Gastrocnemius medialis (tissue), 4 donors: Measurements from ENCODE around the gene CIAO3. TPM values are rescaled to one million over a fixed set of nuclear protein-coding genes. Genes with fewer than 3 reads are reported as not detected.

ENCODE experiments used
- ATAC-seq, 2 donors: fragments of 150-250 bp; one replicate each; pipeline ENCODE4 v1.9.1; 2016
- DNase-seq, 2 donors: peaks; one replicate each; pipeline ENCODE4 v3.0.0-alpha.2; 2019
- H3K27ac ChIP-seq, 4 donors: fragments of 200-600 bp; sonication (generic); 1 replicate in 1 of 4; 2 replicates in 3 of 4; pipeline ENCODE4 v1.5.1; 2016 to 2018; ENCODE audit warnings: mild to moderate bottlenecking in 2 of 4, moderate library complexity in 1 of 4
- H3K27me3 ChIP-seq, 3 donors: fragments of 200-600 bp; sonication (generic) in 2 of 3; 1 replicate in 1 of 3; 2 replicates in 2 of 3; pipeline versions ENCODE4 v1.5.1 to v1.6.0; 2016 to 2019; ENCODE audit warnings: mild to moderate bottlenecking in 1 of 3, moderate library complexity in 1 of 3
- H3K36me3 ChIP-seq, 2 donors: fragments of 200-600 bp; sonication (generic) in 1 of 2; one replicate each; pipeline ENCODE4 v1.5.1; 2017 to 2018
- H3K4me1 ChIP-seq, 2 donors: fragments of 200-600 bp; sonication (generic) in 1 of 2; one replicate each; pipeline ENCODE4 v1.5.1; 2016 to 2017; ENCODE audit warnings: mild to moderate bottlenecking in 2 of 2
- H3K4me3 ChIP-seq, 4 donors: fragments of 200-600 bp; sonication (generic) in 3 of 4; 1 replicate in 1 of 4; 2 replicates in 3 of 4; pipeline ENCODE4 v1.5.1; 2016 to 2019; ENCODE audit warnings: mild to moderate bottlenecking in 2 of 4
- H3K9me3 ChIP-seq, 3 donors: fragments of 200-600 bp; sonication (generic) in 2 of 3; 1 replicate in 1 of 3; 2 replicates in 2 of 3; pipeline ENCODE4 v1.5.1; 2016 to 2019
- POLR2A ChIP-seq, 2 donors: fragments of 450-650 bp; IDR thresholded peaks; one replicate each; pipeline ENCODE4 v1.6.1; 2017; ENCODE audit warnings: antibody characterized with exemption in 2 of 2, mild to moderate bottlenecking in 2 of 2, moderate library complexity in 2 of 2
- in situ Hi-C, 4 donors: fragments of 200-750 bp; cut with MboI; loops; one replicate each; pipeline versions ENCODE4 v1.15.0 to v1.8.0; 2017; ENCODE audit warnings: low sequenced_read_pairs in 4 of 4
- intact Hi-C: fragments of 100-400 bp; cut with DNase I; formaldehyde crosslinking; loops from one replicate; pipeline ENCODE4 v1.15.1; 2023; ENCODE audit warnings: low total_unique reads
- total RNA-seq, 4 donors: library from RNA; depleted of rRNA; stranded (reverse); fragments of >200 nt; gene quantifications; one replicate each; pipeline versions ENCODE4 v1.1.0 to v1.2.3, GENCODE V29; 2016
- TF ChIP-seq, protein P1 (sequence below), 5 experiments: fragments of 450-650 bp in 3 of 5; fragments of 200-600 bp in 2 of 5; sonication (generic) in 2 of 5; IDR thresholded peaks in 4 of 5; conservative IDR thresholded peaks in 1 of 5; 1 replicate in 4 of 5; 2 replicates in 1 of 5; pipeline ENCODE4 v1.5.1; 2016 to 2019; ENCODE audit warnings: antibody characterized with exemption in 5 of 5, mild to moderate bottlenecking in 3 of 5, moderate library complexity in 3 of 5

CIAO3 gene
- total RNA-seq, 4 donors from 2014 or later, result 16.1 to 48.5 (median 21.6) TPM

DNA sequence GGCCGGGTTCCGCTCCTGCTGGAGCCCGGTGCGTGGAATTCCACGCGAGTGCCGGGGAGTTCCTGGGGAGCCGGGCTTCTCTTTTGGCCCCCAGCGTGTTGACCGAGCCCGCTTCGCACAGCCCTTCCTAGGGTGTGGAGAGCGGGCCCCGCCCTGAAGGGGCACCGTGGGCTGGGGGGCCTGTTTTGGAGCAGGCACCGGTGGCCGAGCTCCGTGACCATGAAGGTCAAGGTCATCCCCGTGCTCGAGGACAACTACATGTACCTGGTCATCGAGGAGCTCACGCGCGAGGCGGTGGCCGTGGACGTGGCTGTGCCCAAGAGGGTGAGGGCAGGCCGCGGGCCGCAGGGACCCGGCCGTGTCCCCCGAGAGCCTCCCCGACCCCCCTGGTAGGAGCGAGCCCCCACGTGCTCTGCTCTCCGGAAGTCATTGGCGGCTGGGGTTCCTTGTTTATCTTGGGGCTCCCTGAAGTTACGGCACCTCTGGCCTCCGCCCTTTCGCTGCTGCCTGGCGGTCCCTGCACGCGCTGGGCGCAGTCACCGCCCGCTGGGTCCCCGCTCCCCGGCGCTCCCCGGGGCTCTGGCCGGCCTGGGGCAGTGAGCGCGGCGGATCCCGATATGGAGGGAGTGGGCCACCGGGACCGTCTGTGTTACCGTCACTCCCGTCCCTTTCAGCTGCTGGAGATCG is 13.4 kb downstream of the CIAO3 start:
- DNase-seq (no peak), ATAC-seq (peak in 1 of 2 donors; percentile 17)
- Histone ChIP-seq H3K9me3 (no peaks in the 10 kb centered on the region), H3K27ac (no peak overlapping the region), H3K36me3 (peaks cover 0 to 12% of the 10 kb centered on the region in 2 donors), H3K4me3 (peak overlapping the region; percentile 32 to 55 (median 51)), H3K4me1 (peaks cover 6 to 11% of the 10 kb centered on the region in 2 donors), H3K27me3 (peaks cover 22 to 38% (median 34%) of the 10 kb centered on the region in 3 donors)
- intact Hi-C loops, result no loop called here
- in situ Hi-C loops, result no loop called here
- TF ChIP-seq, protein P1, sequence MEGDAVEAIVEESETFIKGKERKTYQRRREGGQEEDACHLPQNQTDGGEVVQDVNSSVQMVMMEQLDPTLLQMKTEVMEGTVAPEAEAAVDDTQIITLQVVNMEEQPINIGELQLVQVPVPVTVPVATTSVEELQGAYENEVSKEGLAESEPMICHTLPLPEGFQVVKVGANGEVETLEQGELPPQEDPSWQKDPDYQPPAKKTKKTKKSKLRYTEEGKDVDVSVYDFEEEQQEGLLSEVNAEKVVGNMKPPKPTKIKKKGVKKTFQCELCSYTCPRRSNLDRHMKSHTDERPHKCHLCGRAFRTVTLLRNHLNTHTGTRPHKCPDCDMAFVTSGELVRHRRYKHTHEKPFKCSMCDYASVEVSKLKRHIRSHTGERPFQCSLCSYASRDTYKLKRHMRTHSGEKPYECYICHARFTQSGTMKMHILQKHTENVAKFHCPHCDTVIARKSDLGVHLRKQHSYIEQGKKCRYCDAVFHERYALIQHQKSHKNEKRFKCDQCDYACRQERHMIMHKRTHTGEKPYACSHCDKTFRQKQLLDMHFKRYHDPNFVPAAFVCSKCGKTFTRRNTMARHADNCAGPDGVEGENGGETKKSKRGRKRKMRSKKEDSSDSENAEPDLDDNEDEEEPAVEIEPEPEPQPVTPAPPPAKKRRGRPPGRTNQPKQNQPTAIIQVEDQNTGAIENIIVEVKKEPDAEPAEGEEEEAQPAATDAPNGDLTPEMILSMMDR (IDR thresholded peaks at IDR 0.05 in 4 of 5, conservative IDR thresholded peaks at IDR 0.05 in 1 of 5), result no peak
- TF ChIP-seq POLR2A (IDR thresholded peaks at IDR 0.05), result peak in 1 of 2 donors; percentile 11

DNA sequence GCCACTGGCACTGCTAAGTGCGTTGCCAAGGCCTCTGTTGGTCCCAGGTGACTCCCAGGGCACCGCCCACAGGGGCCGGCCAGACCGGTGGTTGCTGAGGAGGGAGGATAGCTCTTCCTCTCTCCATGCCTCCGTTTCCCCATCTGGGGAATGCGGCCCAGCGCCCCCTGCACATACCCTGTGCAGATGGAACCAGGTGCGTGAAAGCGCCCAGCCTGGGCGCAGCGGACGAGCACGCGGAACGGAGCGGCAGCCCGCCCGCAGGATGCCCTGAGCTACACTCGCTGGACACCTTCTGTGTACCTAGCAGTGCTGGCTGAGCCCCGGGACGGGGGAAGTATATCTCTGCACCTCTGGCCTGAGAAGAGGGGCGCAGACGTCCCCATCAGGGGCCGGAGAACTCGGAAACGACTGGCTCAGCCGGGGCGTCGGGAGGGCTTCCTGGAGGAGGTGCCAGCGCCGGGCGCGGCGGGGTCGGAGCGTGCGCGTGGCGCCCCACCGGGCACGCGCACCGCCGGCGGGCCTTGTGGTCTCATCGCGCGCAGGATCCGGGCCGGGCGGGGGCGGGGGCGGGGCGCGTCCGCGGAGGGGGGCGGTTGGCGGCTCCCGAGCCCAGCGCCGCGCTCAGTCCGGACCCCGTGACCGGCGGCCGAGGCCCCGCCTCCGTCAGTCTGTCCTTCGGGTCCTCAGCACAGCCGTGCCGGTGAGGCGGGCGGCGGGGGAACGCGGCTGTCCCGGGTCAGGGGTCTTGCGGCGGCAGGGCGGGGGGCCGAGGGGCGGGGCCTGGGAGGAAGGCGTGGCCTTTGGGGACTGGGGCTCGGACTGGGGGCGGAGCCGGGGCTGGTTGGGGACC is 14.1 kb downstream of the CIAO3 start, which contains the start of the genes CCDC78 and HAGHL:
TSS of gene CCDC78 (minus strand) at position 6 of the 853 bp plus-strand sequence. CDS start 76 bp downstream, outside the sequence.
TSS of gene HAGHL (plus strand) at position 669 of the 853 bp plus-strand sequence. CDS start 404 bp downstream, outside the sequence.
- Histone ChIP-seq H3K27me3 (peaks cover 22 to 38% (median 34%) of the 10 kb centered on the region in 3 donors), H3K4me3 (peak within 1 kb of the TSS; percentile 32 to 55 (median 51)), H3K36me3 (peaks cover 0 to 5% of the 10 kb centered on the region in 2 donors), H3K27ac (no peak within 1 kb of the TSS), H3K9me3 (no peaks in the 10 kb centered on the region), H3K4me1 (peaks cover 9 to 13% of the 10 kb centered on the region in 2 donors)
- in situ Hi-C loops (no loop called here), intact Hi-C loops (no loop called here)
- peak in 1 of 2 donors; percentile 26 for ATAC-seq
- no peak for DNase-seq
- TF ChIP-seq, protein P1 (IDR thresholded peaks at IDR 0.05 in 4 of 5, conservative IDR thresholded peaks at IDR 0.05 in 1 of 5), result no peak
- TF ChIP-seq POLR2A (IDR thresholded peaks at IDR 0.05), result no peak

DNA sequence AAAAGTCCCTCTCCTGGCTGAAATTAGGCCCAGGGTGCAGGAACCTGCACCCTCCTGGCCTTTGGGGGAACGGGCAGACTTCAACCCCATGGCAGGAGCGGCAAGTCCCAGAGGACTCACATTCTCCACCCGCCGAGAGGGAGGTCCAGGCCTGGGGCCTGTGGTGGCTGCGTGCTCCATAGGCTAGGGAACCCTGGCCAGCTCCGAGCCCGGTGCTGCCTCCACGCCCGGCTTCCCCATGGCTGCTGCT is 14.7 kb downstream of the CIAO3 start:
- peaks cover 0 to 5% of the 10 kb centered on the region in 2 donors for H3K36me3 ChIP-seq

DNA sequence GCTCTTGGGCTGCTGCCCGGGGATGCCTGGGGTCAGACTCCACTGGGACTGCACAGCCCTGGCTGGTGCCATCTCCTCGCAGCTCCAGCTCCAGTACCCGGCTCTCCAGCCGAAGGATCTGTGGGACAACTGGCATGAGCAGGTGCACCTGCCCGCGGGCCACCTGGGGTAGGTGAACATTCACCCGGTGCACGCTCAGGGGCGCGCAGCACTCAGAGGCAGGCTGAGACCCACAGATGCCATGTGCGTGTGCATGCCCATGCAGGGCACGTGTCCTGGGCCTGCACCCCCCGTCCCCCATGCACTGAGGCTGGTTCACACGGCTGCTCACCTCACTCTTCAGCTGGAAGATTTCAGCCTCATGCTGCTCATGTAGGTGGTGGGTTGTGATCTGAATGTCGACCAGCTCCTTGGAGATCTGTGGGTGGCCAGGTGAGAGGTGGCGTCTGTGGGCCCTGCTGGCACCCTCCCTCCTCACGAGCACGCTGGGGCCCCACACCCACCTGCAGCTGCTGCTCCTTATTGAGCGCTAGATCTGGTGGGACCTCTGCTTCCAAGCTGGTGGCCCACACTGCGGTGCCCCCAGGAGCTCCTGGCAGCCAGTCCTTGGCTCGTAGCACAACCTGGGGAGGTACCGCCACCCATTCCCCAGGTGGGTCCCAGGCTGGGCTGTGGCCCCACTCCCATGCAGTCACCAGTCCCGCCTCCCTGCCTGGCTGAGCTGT is 15.2 kb downstream of the CIAO3 start:
- Histone ChIP-seq H3K4me1 (peaks cover 12 to 17% of the 10 kb centered on the region in 2 donors), H3K27me3 (peaks cover 22 to 38% (median 34%) of the 10 kb centered on the region in 3 donors), H3K36me3 (peaks cover 0 to 4% of the 10 kb centered on the region in 2 donors), H3K9me3 (no peaks in the 10 kb centered on the region), H3K27ac (no peak overlapping the region), H3K4me3 (no peak overlapping the region)
- DNase-seq, result no peak
- intact Hi-C loops (no loop called here), in situ Hi-C loops (no loop called here)
- no peak for ATAC-seq
- TF ChIP-seq, protein P1 (IDR thresholded peaks at IDR 0.05 in 4 of 5, conservative IDR thresholded peaks at IDR 0.05 in 1 of 5), result no peak

More for the DNA sequence above, 14.7 kb downstream of the CIAO3 start:
- Histone ChIP-seq H3K27me3 (peaks cover 22 to 38% (median 34%) of the 10 kb centered on the region in 3 donors), H3K4me1 (peaks cover 12 to 16% of the 10 kb centered on the region in 2 donors), H3K27ac (no peak overlapping the region), H3K9me3 (no peaks in the 10 kb centered on the region), H3K4me3 (no peak overlapping the region)
- TF ChIP-seq, protein P1 (IDR thresholded peaks at IDR 0.05 in 4 of 5, conservative IDR thresholded peaks at IDR 0.05 in 1 of 5), result no peak
- TF ChIP-seq POLR2A (IDR thresholded peaks at IDR 0.05), result no peak
- DNase-seq (no peak), ATAC-seq (no peak)
- intact Hi-C loops (no loop called here), in situ Hi-C loops (no loop called here)
